Calu3 (cell line): ENCODE measurements around the gene UBALD1. TPM values are rescaled to one million over a fixed set of nuclear protein-coding genes. Genes with fewer than 3 reads are reported as not detected.

ENCODE experiments used
- BruUV-seq: library from RNA; stranded (reverse); fragments of 400-500 nt; replicated peaks from 2 replicates; lab custom pipeline; 2021; lab: Mats Ljungman, UMichigan
- CTCF ChIA-PET: fragments of 300-600 bp; sonication (Branson Sonifier 250); formaldehyde crosslinking; loops from one replicate; lab custom pipeline; 2022; ENCODE audit warnings: antibody characterized with exemption; lab: Charles Lee
- DNase-seq: peaks from one replicate; pipeline ENCODE4 v3.0.0; 2022
- H3K27ac Mint-ChIP-seq: one replicate; pipeline ENCODE4 v1.8.0; 2022; ENCODE audit warnings: mixed read lengths; ENCODE audit not compliant: unreplicated experiment
- H3K27me3 Mint-ChIP-seq: one replicate; pipeline ENCODE4 v1.8.0; 2022; ENCODE audit warnings: mixed read lengths; ENCODE audit not compliant: unreplicated experiment
- H3K36me3 Mint-ChIP-seq: one replicate; pipeline ENCODE4 v1.8.0; 2022; ENCODE audit warnings: mild to moderate bottlenecking, moderate library complexity, mixed read lengths; ENCODE audit not compliant: insufficient read depth, unreplicated experiment
- H3K4me1 Mint-ChIP-seq: one replicate; pipeline ENCODE4 v1.8.0; 2022; ENCODE audit warnings: mild to moderate bottlenecking, low read depth, mixed read lengths; ENCODE audit not compliant: unreplicated experiment
- H3K4me3 Mint-ChIP-seq: one replicate; pipeline ENCODE4 v1.8.0; 2022; ENCODE audit warnings: mild to moderate bottlenecking, low read depth, moderate library complexity, mixed read lengths; ENCODE audit not compliant: unreplicated experiment
- H3K9me3 Mint-ChIP-seq: one replicate; pipeline ENCODE4 v1.8.0; 2022; ENCODE audit warnings: low read depth, mixed read lengths; ENCODE audit not compliant: unreplicated experiment
- intact Hi-C: fragments of 100-400 bp; cut with micrococcal nuclease; formaldehyde crosslinking; loops from one replicate; pipeline ENCODE4 v1.10.0; 2022; ENCODE audit not compliant: unreplicated experiment
- total RNA-seq: library from RNA; stranded (reverse); gene quantifications from 2 replicates; pipeline ENCODE4 v1.2.3, GENCODE V29; 2022
- TF ChIP-seq, protein P1 (sequence below): fragments of 200-600 bp; IDR thresholded peaks from one replicate; pipeline ENCODE4 v1.8.0; 2022; ENCODE audit warnings: antibody characterized with exemption; ENCODE audit not compliant: unreplicated experiment

UBALD1 gene
- total RNA-seq, 1 experiment from 2014 or later: 54.4 TPM

DNA sequence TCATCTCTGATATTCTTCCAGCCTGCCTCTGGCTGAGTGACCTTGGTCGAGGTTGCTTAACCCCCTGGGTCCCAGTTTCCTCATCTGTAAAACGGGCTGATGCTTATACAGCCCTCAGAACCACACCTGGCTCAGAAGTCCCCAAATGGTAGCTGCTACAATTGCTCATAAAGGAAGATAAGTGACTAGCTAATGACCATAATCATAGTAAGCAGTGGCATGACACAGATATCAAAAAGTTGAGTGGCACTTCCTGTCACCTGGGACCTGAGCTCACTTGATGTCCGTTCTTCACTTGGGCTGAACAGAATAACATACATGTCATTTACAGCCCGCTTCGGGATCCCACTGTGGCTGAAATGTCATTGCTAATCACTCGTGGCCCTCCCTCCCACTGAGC, 11.7 kb upstream of the UBALD1 start:
- peaks cover 17% of the 10 kb centered on the region for H3K4me1 Mint-ChIP-seq
- no peak for DNase-seq
- CTCF ChIA-PET: interaction anchor here (0.7 to 1.2 kb wide), 3 partner anchors 15 to 30 kb away, joined by 3 read pairs; no protein-coding TSS in a partner anchor
- intact Hi-C loops: no loop called here
- no peak overlapping the region for H3K27ac Mint-ChIP-seq
- TF ChIP-seq, protein P1, sequence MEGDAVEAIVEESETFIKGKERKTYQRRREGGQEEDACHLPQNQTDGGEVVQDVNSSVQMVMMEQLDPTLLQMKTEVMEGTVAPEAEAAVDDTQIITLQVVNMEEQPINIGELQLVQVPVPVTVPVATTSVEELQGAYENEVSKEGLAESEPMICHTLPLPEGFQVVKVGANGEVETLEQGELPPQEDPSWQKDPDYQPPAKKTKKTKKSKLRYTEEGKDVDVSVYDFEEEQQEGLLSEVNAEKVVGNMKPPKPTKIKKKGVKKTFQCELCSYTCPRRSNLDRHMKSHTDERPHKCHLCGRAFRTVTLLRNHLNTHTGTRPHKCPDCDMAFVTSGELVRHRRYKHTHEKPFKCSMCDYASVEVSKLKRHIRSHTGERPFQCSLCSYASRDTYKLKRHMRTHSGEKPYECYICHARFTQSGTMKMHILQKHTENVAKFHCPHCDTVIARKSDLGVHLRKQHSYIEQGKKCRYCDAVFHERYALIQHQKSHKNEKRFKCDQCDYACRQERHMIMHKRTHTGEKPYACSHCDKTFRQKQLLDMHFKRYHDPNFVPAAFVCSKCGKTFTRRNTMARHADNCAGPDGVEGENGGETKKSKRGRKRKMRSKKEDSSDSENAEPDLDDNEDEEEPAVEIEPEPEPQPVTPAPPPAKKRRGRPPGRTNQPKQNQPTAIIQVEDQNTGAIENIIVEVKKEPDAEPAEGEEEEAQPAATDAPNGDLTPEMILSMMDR: no peak
- peak overlapping the region; percentile 97 for H3K4me3 Mint-ChIP-seq
- H3K27me3 Mint-ChIP-seq: no peaks in the 10 kb centered on the region
- peaks cover 29% of the 10 kb centered on the region for H3K36me3 Mint-ChIP-seq
- BruUV-seq: TSS peak; percentile 39
- H3K9me3 Mint-ChIP-seq: no peaks in the 10 kb centered on the region

DNA sequence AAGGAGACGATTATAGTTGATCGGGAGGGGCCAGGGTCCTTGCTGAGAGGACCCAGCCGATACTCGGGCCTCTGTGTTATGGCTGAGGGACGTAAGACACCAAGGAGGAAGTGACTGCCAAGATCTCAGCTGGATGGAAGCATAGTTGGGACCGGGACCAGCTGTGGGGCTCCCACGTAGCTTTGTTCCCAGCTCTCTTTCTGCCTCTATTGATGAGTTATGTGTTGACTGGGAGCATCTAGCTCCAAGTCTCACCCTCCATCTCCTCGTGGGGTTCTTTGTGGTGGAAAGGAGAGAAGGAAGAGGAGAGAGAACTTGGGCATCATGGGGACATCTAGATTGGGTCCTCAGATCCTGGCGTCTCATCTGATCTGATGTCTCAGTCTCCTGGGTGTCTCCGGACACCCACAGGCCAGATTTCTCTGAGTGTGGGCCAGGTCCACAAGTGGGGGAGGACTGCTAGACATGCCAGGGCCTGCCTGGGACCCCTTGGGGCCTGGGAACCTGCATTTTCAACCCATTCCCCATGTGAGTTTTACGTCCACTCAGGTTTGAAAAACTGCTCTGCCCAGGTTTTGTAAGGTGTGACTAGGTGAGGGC, 11.0 kb upstream of the UBALD1 start:
- CTCF ChIA-PET: interaction anchor here (0.9 kb wide), 1 partner anchor 10 kb away, joined by 4 read pairs; no protein-coding TSS in a partner anchor
- H3K9me3 Mint-ChIP-seq: no peaks in the 10 kb centered on the region
- TF ChIP-seq, protein P1: no peak
- no peaks in the 10 kb centered on the region for H3K27me3 Mint-ChIP-seq
- H3K27ac Mint-ChIP-seq: peak overlapping the region; percentile 78
- intact Hi-C loops: no loop called here
- H3K36me3 Mint-ChIP-seq: peaks cover 29% of the 10 kb centered on the region
- H3K4me3 Mint-ChIP-seq: peak overlapping the region; percentile 97
- H3K4me1 Mint-ChIP-seq: peaks cover 17% of the 10 kb centered on the region
- BruUV-seq: no TSS peak
- no peak for DNase-seq

DNA sequence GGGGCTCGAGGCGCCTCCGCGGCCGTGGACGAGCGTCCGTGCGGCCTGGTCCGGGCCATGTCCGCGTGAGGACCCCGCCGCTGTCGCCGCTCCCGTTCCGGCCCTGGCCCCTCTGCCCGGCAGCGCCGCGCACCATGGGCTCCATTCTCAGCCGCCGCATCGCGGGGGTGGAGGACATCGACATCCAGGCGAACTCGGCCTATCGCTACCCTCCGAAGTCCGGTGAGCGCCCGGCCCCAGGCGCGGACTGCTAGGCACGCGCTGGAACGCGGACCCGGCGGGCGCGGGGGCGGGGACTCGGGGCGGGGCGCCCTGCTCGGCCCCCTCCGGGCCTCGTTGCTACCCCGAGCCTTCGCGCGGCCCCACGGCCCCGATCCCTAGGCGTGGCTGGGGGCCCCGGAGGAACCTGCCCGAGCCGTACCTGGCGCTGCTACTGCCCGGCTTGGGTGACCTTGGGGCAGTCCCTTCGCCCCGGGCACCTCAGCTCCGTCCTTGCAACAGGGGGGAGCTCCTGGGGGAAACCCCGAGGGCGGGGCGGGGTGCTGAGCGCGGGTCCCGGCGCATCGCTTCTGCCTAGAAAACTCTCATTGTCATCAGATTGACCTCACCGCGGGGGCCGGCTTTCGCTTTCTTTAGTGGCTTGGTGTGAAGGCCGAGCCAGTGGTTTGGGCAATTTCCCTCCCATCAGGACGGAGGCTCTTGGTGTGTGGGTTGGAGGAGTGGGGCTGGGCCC, 10.3 kb upstream of the UBALD1 start:
- Mint-ChIP-seq H3K4me3 (peak overlapping the region; percentile 97), H3K36me3 (peaks cover 29% of the 10 kb centered on the region), H3K9me3 (no peaks in the 10 kb centered on the region), H3K27me3 (no peaks in the 10 kb centered on the region), H3K4me1 (peaks cover 17% of the 10 kb centered on the region), H3K27ac (peak overlapping the region; percentile 99)
- intact Hi-C loops: no loop called here
- TF ChIP-seq, protein P1: no peak
- CTCF ChIA-PET: interaction anchor here (0.7 to 1.5 kb wide), 12 partner anchors 9 to 473 kb away, joined by 3 to 7 read pairs (median 4); partner anchors contain the start of genes ANKS3, CDIP1, DNAAF8 and UBALD1
- peak; percentile 49 for DNase-seq
- no TSS peak for BruUV-seq

DNA sequence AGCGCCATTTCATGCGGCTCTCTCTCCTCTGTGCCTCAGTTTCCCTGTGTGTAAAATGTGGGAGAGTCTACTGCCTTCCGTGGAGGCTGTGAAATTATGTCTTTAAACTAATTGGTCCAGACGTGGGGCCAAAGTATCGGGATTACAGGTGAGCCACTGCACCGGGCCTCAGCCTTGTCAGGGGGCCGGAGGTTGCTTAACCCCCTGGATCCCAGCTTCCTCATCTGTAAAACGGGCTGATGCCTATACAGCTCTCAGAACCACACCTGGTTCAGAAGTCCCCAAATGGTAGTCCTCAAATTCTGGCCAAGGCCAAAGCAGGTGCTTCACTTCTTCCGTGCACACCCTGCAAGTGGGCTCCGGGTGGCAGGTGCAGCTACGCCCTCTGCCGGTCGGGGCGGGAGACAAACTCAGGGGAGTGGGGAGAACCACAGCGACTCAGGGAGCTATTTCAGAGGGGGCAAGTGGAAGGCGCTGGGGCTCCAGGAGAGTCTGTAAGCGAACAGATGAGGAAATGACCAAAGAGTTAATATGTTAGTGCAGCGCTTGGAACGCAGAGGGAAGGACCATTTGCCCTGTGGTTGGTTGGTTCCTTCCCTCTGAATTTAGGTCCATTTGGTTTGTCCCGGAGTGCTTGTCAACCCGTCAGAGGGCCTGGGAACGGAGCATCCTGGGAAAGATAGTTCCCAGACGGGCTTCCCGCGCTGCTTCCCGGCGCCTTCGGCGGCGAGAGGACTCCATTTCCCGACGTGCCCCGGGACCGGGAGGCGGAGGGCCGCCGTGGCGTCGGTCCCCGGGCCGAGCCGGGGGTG, 9.5 kb upstream of the UBALD1 start, which contains the start of gene MGRN1:
Gene MGRN1 (plus strand): TSS at position 812 of the 812 bp plus-strand sequence. CDS start 135 bp downstream, outside the sequence.
- Mint-ChIP-seq H3K36me3 (peaks cover 27% of the 10 kb centered on the region), H3K9me3 (no peaks in the 10 kb centered on the region), H3K4me1 (peaks cover 17% of the 10 kb centered on the region), H3K27me3 (no peaks in the 10 kb centered on the region), H3K27ac (peak within 1 kb of the TSS; percentile 99), H3K4me3 (peak within 1 kb of the TSS; percentile 97)
- intact Hi-C loops: no loop called here
- TSS peak; percentile 59 for BruUV-seq
- CTCF ChIA-PET: interaction anchor here (0.6 to 1.5 kb wide), 12 partner anchors 8 to 474 kb away, joined by 3 to 7 read pairs (median 4); partner anchors contain the start of genes ANKS3, CDIP1, DNAAF8 and UBALD1
- TF ChIP-seq, protein P1: peak; percentile 98
- peak; percentile 97 for DNase-seq
